PC-9 (cell line): ENCODE results near the gene ASXL1. TPM values are rescaled to one million over a fixed set of nuclear protein-coding genes. Genes with fewer than 3 reads are reported as not detected.

Source experiments
- BruUV-seq: library from RNA; stranded (reverse); fragments of 400-500 nt; replicated peaks from 2 replicates; lab custom pipeline; 2021; lab: Mats Ljungman, UMichigan
- CTCF ChIA-PET: fragments of 300-600 bp; sonication (Branson Sonifier 250); formaldehyde crosslinking; loops from one replicate; lab custom pipeline; 2022; ENCODE audit warnings: antibody characterized with exemption; lab: Charles Lee
- POLR2A ChIA-PET: fragments of 300-600 bp; sonication (Branson Sonifier 250); formaldehyde crosslinking; loops from one replicate; lab custom pipeline; 2022; ENCODE audit warnings: antibody characterized with exemption; ENCODE audit not compliant: unreplicated experiment; lab: Charles Lee
- DNase-seq, 2 experiments: peaks; one replicate each; pipeline versions ENCODE4 v3.0.0 to v3.0.0-alpha.2; 2015 to 2022; ENCODE audit warnings: mixed read lengths in 1 of 2
- H2AFZ ChIP-seq: fragments of 200-600 bp; sonication (generic); 2 replicates; pipeline ENCODE4 v1.8.1; 2017; ENCODE audit warnings: antibody characterized with exemption
- H3F3A ChIP-seq: fragments of 200-600 bp; sonication (generic); 2 replicates; pipeline ENCODE4 v1.8.1; 2017; ENCODE audit warnings: antibody characterized with exemption, mild to moderate bottlenecking, low read depth; ENCODE audit not compliant: insufficient read depth
- H3K27ac ChIP-seq: fragments of 200-600 bp; sonication (generic); 2 replicates; pipeline ENCODE4 v1.6.1; 2016; ENCODE audit warnings: mixed run types
- H3K27me3 ChIP-seq: fragments of 200-600 bp; sonication (generic); 2 replicates; pipeline ENCODE4 v1.6.1; 2016; ENCODE audit warnings: low read depth, mixed run types; ENCODE audit not compliant: insufficient read depth
- H3K36me3 ChIP-seq: fragments of 200-600 bp; sonication (generic); 2 replicates; pipeline ENCODE4 v1.6.1; 2016; ENCODE audit warnings: low read depth, mixed run types
- H3K4me1 ChIP-seq: fragments of 200-600 bp; sonication (generic); replicated peaks from 2 replicates; pipeline ENCODE4 v1.6.1; 2016; ENCODE audit warnings: mixed run types; ENCODE audit not compliant: insufficient read depth
- H3K4me2 ChIP-seq: fragments of 200-600 bp; sonication (generic); 2 replicates; pipeline ENCODE4 v1.6.1; 2017; ENCODE audit warnings: mixed run types
- H3K4me3 ChIP-seq: fragments of 200-600 bp; sonication (generic); 2 replicates; pipeline ENCODE4 v1.6.1; 2016; ENCODE audit warnings: mixed run types
- H3K79me2 ChIP-seq: fragments of 200-600 bp; sonication (generic); 2 replicates; pipeline ENCODE4 v1.6.1; 2017; ENCODE audit warnings: low read depth, mixed run types
- H3K9me2 ChIP-seq: fragments of 200-600 bp; sonication (generic); 2 replicates; pipeline ENCODE4 v1.8.1; 2017; ENCODE audit warnings: mild to moderate bottlenecking; ENCODE audit not compliant: insufficient read depth
- H3K9me3 ChIP-seq: fragments of 200-600 bp; sonication (generic); 2 replicates; pipeline ENCODE4 v1.8.1; 2016; ENCODE audit warnings: low read depth; ENCODE audit not compliant: insufficient read depth
- H4K20me1 ChIP-seq: fragments of 200-600 bp; sonication (generic); 2 replicates; pipeline ENCODE4 v1.8.1; 2017; ENCODE audit not compliant: insufficient read depth
- CTCF ChIP-seq: fragments of 200-600 bp; sonication (generic); conservative IDR thresholded peaks from 2 replicates; pipeline ENCODE4 v1.6.1; 2017; ENCODE audit warnings: mixed run types, antibody characterized with exemption, mild to moderate bottlenecking, moderate library complexity
- EZH2 ChIP-seq: fragments of 200-600 bp; sonication (generic); IDR thresholded peaks from 2 replicates; pipeline ENCODE4 v1.8.0; 2017; ENCODE audit warnings: antibody characterized with exemption, low read depth
- intact Hi-C: fragments of 100-400 bp; cut with micrococcal nuclease; formaldehyde crosslinking; loops from one replicate; pipeline ENCODE4 v1.10.0; 2022; ENCODE audit not compliant: unreplicated experiment
- total RNA-seq: library from RNA; stranded (reverse); gene quantifications from 2 replicates; pipeline ENCODE4 v1.2.3, GENCODE V29; 2021

ASXL1 gene
- total RNA-seq, 1 experiment from 2014 or later: 123 TPM

- no peak overlapping the region for H3K27ac ChIP-seq
- H3K27me3 ChIP-seq: no peaks in the 10 kb centered on the region
- H3K9me2 ChIP-seq: no peaks in the 10 kb centered on the region; the same call in 1 of the 2 replicates
- no peak overlapping the region for H3K4me2 ChIP-seq
- ChIA-PET POLR2A (no interaction called here), CTCF (interaction anchor here (0.7 kb wide), 1 partner anchor 44 kb away, joined by 3 read pairs; no protein-coding TSS in a partner anchor)
- DNase-seq: no peak
- H4K20me1 ChIP-seq: no peaks in the 10 kb centered on the region
- BruUV-seq: no TSS peak
- peaks cover 16% of the 10 kb centered on the region for H3K4me1 ChIP-seq
- H3K9me3 ChIP-seq: no peaks in the 10 kb centered on the region
- H3K36me3 ChIP-seq: no peaks in the 10 kb centered on the region
- H3K79me2 ChIP-seq: no peaks in the 10 kb centered on the region
- no peak overlapping the region for H3K4me3 ChIP-seq
- H2AFZ ChIP-seq: no peak overlapping the region
- intact Hi-C loops: no loop called here
- peaks cover 13% of the 10 kb centered on the region; the same call in 1 of the 2 replicates for H3F3A ChIP-seq
- no peak for TF ChIP-seq CTCF
Measured at GRCh38 chr20:32350421-32350820, 7.7 kb upstream of the ASXL1 start.

- CTCF ChIA-PET: no interaction called here
- Histone ChIP-seq H4K20me1 (no peaks in the 10 kb centered on the region), H2AFZ (no peak overlapping the region), H3K36me3 (no peaks in the 10 kb centered on the region), H3K4me3 (no peak overlapping the region), H3K27me3 (no peaks in the 10 kb centered on the region), H3K79me2 (no peaks in the 10 kb centered on the region), H3K9me2 (no peaks in the 10 kb centered on the region; the same call in 1 of the 2 replicates), H3K4me1 (peaks cover 34% of the 10 kb centered on the region), H3K27ac (no peak overlapping the region), H3F3A (peaks cover 30% of the 10 kb centered on the region), H3K9me3 (no peaks in the 10 kb centered on the region), H3K4me2 (no peak overlapping the region)
- intact Hi-C loops: no loop called here
- DNase-seq: no peak
- POLR2A ChIA-PET: no interaction called here
- no TSS peak for BruUV-seq
- TF ChIP-seq EZH2: no peak
- no peak for TF ChIP-seq CTCF
Measured at GRCh38 chr20:32352121-32352720, 5.9 kb upstream of the ASXL1 start.

GRCh38 chr20:32353848-32354496 is 4.2 kb upstream of the ASXL1 start:
- Histone ChIP-seq H3K9me3 (no peaks in the 10 kb centered on the region), H4K20me1 (peaks cover 1% of the 10 kb centered on the region), H2AFZ (no peak overlapping the region), H3K36me3 (no peaks in the 10 kb centered on the region), H3K4me3 (no peak overlapping the region), H3K4me1 (peaks cover 34% of the 10 kb centered on the region), H3K9me2 (no peaks in the 10 kb centered on the region; the same call in 1 of the 2 replicates), H3K27ac (no peak overlapping the region), H3K4me2 (no peak overlapping the region), H3K27me3 (no peaks in the 10 kb centered on the region), H3F3A (peaks cover 34% of the 10 kb centered on the region), H3K79me2 (peaks cover 3% of the 10 kb centered on the region)
- ChIA-PET CTCF (interaction anchor here (0.6 kb wide), 1 partner anchor 158 kb away, joined by 4 read pairs; no protein-coding TSS in a partner anchor), POLR2A (interaction anchor here (0.5 kb wide), 1 partner anchor 54 kb away, joined by 4 read pairs; no protein-coding TSS in a partner anchor)
- TF ChIP-seq EZH2 (no peak), CTCF (no peak)
- BruUV-seq: no TSS peak
- DNase-seq: no peak
- intact Hi-C loops: no loop called here
